Dedifferentiated amniotic fluid mesenchymal stem cell (primary cell): ENCODE measurements around the gene ZSCAN2.

Source experiments
- DNase-seq: peaks from one replicate; pipeline ENCODE4 v3.0.0-alpha.2; 2016; ENCODE audit errors: extremely low spot score

The ZSCAN2 gene

DNA sequence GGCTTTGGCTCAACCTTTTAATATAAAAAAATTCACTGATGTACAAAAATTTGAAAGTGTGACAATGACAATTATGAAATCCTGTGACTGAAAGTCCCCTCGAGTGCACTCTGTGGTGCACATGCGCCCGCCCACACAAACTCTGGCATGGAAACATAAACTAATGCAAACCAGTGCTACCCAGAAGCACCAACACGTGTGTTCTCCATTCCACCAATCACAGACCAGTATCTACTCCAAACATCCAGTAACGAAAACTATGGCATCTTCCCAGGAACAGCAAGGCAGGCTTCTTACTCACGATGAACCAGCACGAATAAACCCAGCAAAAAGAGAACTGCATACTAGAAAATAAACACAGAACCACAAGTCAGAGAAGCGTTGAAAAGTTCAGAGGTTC, 68.9 kb downstream of the ZSCAN2 start:
- no peak for DNase-seq

DNA sequence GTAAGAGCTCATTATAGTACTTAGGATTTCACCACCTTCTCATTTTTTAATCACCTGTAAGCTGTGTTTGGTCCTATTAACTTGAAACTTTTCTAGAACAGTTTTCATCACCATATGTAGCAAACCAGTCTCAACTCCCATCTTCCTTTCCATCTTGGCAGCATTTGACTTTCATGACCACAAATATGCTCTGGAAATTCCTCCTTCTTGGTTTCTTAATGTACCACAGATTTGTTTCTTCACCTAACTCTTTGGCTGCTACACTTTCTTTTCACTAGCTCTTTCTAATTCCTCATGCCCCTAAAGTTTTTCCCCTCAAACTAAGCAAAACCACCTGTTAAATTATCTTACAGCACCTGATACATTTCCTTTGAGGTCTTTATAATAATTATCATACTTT, 70.4 kb downstream of the ZSCAN2 start:
- DNase-seq: peak; percentile 82
